ENCODE measurements around the gene IL1RN.

Gene IL1RN

DNA sequence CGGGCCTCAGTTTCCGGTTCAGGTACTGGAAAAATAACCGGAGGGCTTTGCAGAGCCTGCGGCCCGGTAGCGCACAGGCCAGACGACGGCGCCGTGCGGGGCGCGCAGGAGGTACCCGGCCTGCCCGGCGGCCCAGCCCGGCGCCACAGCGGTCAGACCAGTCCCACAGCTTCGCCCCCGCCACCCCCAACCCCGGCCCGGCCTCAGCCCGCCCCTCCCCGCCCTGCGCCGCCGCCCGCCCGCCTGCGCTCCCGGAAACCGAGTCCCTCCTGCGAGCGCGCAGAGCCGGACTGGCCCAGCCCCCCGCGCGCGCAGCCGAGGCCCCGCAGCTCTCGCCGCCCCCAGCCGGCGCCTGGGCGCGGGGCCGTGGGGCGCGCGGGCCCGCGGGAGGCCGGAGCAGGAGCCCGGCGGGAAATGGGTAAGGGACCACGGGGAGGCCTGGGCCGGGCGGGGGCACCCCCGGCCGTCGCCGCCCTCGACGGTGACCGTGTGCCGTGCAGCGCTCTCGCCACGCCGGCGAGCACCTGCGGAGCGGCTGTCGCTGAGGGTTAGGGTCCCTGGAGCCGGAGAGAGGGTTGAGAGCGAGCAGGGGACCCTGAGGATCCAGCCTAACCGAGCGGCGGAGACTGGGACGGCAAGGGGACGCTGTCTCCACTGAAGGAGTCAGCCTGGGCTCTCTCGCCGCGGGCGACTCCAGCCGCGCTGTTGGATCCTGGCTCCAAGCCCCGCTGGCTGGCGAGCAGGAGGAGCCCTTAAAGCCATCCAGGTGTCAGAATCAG is 29.9 kb downstream of the IL1RN start:
- peak; percentile 19 for DNase-seq

GRCh38 chr2:113157897-113158753 is 30.7 kb downstream of the IL1RN start:
- DNase-seq: no peak

DNA sequence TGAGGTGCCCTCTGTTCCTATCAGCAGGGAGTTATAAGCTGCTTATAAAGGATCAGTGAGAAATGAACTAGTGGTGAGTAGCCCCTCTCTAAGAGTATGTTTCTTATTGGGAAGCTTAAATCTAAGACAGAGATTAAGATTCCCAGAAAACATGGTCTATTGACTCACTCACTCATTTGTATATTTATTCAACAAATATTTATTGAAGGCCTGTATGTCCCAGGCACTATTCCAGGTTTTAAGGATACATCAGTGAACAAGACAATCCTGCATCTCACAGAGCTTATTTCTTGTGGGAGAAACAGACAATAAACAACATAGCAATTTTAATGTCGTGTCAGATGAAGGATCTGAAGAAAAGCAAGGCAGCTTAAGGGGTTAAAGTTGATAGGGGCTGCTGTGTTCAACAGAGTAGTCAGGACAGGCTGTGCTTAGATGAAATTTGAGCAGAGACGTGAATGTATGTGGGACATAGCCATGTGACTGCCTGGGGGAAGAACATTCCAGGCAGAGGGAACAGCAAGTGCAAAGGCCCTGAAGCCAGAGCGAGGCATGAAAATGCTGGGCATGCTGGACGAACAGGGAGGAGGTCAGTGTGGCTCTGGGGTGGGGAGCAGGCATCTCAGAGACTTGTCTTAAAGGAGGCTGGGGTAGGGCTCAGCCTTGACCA is 31.6 kb downstream of the IL1RN start:
- DNase-seq: no peak

GRCh38 chr2:113160248-113160647 is 32.9 kb downstream of the IL1RN start:
- no peak for DNase-seq

DNA sequence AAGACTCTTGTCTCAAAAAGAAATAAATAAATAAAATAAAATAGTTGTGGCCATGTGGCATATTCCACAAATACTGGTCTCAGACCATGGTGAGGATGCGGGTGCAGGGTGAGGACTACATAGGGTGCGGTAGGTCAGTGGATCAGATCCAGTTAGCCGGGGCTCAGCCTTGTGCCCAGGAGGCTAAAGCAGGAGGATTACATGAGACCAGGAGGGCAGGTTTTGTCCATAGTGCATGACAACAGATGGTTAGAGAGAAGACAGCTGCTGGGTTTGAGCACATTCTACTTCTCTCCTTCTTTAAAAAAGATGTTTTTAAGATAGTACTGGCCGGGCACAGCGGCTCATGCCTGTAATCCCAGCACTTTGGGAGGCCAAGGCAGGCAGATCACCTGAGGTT is 33.6 kb downstream of the IL1RN start:
- DNase-seq: no peak

GRCh38 chr2:113162173-113162572 is 34.8 kb downstream of the IL1RN start:
- no peak for DNase-seq

- no peak for DNase-seq
These were observed 35.5 kb downstream of the IL1RN start for GRCh38 chr2:113162869-113163268.

- peak; percentile 2 for DNase-seq
These were observed 37.0 kb downstream of the IL1RN start for GRCh38 chr2:113164215-113164929.

GRCh38 chr2:113164930-113165585 is 37.7 kb downstream of the IL1RN start:
- no peak for DNase-seq

DNA sequence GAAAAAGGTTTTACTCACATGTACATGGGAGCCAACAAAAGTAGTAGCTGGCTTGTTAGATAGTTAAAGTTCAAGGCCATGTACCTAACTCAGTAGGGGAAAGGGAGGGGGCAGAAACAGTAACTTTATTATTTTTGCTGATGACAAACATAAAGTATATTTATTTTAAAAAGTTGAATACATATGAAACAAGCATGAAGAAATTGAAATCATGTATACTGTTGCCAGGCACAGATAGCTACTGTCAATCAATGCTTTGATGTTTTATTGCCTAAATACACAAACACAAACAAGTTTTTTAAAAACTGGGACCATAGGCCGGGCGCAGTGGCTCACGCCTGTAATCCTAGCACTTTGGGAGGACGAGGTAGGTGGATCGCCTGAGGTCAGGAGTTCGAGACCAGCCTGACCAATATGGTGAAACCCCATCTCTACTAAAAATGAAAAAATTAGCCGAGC is 38.8 kb downstream of the IL1RN start:
- no peak for DNase-seq

GRCh38 chr2:113167115-113167932 is 39.9 kb downstream of the IL1RN start:
- no peak for DNase-seq

DNA sequence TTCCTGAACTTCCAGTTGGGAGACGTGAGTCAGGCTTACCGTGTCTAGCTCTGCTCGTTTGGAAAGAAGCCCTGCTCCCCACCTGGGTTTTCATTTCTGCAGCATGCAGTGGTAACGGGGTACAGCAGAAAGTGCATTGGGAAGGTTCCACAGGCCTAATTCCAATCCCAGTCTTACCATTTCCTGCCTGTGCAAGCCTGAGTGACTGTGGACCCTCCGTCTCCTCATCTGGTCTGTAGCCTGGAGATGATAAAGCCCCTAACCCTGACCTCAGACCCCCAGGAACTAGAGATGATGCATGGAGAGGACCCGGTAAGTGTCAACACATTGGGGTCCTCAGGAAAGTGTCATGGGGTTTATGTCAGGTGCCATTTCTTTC is 40.6 kb downstream of the IL1RN start:
- DNase-seq: no peak

DNA sequence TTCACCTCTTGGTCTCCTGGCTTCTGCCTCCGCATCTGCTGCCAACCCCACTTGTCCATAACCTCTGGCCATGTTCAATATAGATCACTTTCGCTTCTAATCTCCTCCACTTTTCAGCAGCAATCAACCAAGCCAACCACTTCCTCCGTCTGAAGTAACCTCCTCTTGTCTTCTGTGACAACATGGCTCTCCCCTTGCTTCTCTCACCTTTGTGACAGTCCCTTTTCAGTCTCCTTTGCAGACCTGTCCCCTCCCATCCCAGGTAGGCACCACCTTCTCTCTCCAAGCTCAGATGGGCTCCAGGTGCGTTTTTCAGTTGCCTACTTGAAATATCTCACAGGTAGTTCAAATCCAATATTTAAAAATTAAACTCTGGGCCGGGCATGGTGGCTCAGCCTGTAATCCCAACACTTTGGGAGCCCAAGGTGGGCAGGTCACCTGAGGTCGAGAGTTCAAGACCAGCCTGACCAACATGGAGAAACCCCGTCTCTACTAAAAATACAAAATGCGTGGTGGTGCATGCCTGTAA is 41.7 kb downstream of the IL1RN start:
- no peak for DNase-seq

- DNase-seq: no peak
These were observed 42.2 kb downstream of the IL1RN start for GRCh38 chr2:113169586-113169985.

DNA sequence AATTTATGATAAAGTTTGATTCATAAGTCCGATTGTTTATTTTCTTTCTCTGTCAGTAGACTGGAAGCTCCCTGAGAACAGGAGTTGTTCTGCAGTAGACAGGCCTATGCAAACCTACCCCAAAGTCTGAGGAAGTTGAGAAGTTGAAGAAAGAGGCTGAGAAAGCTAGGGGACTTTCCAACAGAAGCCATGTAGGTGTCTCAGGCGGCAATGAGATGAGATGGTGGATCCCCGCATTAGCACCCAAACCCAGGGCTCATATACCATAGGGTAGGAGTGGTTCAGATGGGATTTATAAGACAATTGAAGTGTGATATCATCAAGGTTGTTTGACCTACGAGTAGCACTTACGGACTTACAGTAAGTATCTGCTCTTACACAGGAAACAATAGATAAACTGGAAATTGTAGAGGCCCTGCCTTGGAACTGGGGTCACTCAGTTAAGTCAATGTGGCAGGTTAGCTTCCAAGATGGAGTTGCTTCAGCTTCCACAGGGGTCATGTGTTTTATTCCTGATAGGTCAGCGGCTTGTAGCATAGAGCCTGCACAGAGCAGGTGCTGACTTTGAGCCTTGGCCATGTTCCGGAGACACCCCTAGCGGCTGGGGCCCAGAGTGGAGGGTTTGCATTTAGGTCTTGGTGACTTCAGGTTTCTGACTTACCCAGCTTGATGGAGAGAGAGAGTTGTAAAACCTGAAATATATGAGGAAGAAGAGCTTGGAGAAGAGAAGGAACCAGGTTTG is 44.1 kb downstream of the IL1RN start:
- DNase-seq: no peak

- DNase-seq: no peak
These were observed 45.5 kb downstream of the IL1RN start for GRCh38 chr2:113172721-113173541.

DNA sequence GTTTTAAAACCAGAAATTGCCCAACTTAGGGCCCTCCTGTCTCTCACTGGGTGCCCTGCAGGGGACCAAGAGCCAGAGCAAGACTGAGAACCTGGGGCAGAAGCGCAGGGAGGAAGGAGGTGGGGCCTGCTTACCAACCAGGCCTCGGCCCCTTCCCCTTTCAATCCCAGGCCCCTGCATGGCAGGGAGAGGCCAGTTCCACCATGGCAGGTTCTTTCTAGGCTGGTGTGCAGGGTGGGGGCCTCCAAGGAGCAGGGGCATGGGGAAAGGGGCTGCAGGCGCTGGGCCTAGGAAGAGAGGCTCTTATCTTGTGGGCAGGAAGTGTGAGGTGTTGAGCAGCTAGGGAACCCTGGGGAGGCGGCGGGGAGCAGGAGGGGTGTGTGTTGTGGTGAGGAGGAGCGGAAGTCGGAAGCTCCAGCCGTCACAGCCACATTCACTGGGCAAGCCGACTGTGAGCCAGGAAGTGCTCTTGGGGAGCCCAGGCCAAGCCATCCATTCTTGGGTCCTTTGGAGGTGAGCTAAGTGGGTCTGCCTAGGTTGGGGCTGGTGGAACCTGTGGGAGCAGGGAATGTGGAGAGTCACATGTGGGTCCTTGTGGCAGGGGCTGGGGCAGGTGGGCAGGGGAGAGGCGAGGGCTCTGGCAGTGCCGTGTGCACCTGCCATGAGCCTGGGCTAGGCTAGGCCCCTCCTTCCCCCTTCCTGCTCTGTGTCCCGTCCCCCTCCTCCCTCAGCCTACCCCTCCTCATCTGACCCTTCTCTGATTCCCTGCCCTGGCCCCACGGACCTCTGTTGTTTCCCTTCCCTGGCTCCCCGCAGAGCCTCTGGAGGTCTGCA is 46.4 kb downstream of the IL1RN start, which contains the start of gene PSD4:
TSS of gene PSD4 (plus strand) at position 430 of the 834 bp plus-strand sequence. CDS start 8,486 bp downstream, outside the sequence.
- no peak for DNase-seq

- DNase-seq: no peak
These were observed 47.0 kb downstream of the IL1RN start for GRCh38 chr2:113174376-113174750.

Measured in NCI-H1105 treated with DMSO at 0.1 percent for 48 hours (cell line).